HG02870 (cell line): ENCODE data around the gene MPI.
A peak's percentile ranks its signal among the peaks of the same experiment; 100 is the strongest.
"Not testable (repeated sequence)": the region's sequence is repeated elsewhere in the genome, so short reads cannot be mapped to it uniquely, and the experiment has no call there.

Experiments used
- ATAC-seq: cut with Tn5 transposase; IDR thresholded peaks from one replicate; pipeline ENCODE4 v1.9.1; 2021; ENCODE audit warnings: mild to moderate bottlenecking, moderate library complexity; ENCODE audit not compliant: unreplicated experiment

The MPI gene

GRCh38 chr15:74928771-74929198 lies 38.9 kb downstream of the MPI start:
- no peak for ATAC-seq

GRCh38 chr15:74933573-74933972 lies 43.7 kb downstream of the MPI start:
- ATAC-seq = no peak

- ATAC-seq = not testable (repeated sequence)
These were observed 45.4 kb downstream of the MPI start for GRCh38 chr15:74935193-74935592.

GRCh38 chr15:74937272-74937589 lies 47.4 kb downstream of the MPI start:
- ATAC-seq = no peak

GRCh38 chr15:74937590-74938371 lies 47.9 kb downstream of the MPI start, which contains the start of gene COX5A:
Gene COX5A, minus strand, starts transcription at chr15:74938073. Its CDS starts 59 bp downstream, at chr15:74938014.
- ATAC-seq = peak; percentile 88

- ATAC-seq = no peak
These were observed 60.5 kb downstream of the MPI start for GRCh38 chr15:74950078-74950908.

- ATAC-seq = no peak
These were observed 61.2 kb downstream of the MPI start for GRCh38 chr15:74951006-74951405.
